Ishikawa (cell line): ENCODE data around the gene SLC16A8.
A peak's percentile ranks its signal among the peaks of the same experiment; 100 is the strongest.

Experiments used
- CEBPB ChIP-seq: IDR thresholded peaks from 2 replicates; pipeline ENCODE4 v1.6.1; 2012
- CREB1 ChIP-seq: IDR thresholded peaks from 2 replicates; pipeline ENCODE4 v1.6.1; 2012; ENCODE audit warnings: low read depth
- EGR1 ChIP-seq: IDR thresholded peaks from 2 replicates; pipeline ENCODE4 v1.6.1; 2012
- EP300 ChIP-seq: IDR thresholded peaks from 2 replicates; pipeline ENCODE4 v1.6.1; 2012; ENCODE audit warnings: borderline replicate concordance
- FOXM1 ChIP-seq: IDR thresholded peaks from 2 replicates; pipeline ENCODE4 v1.6.1; 2012; ENCODE audit warnings: low read depth, borderline replicate concordance
- MAX ChIP-seq: IDR thresholded peaks from 2 replicates; pipeline ENCODE4 v1.6.1; 2012
- NFIC ChIP-seq: IDR thresholded peaks from 2 replicates; pipeline ENCODE4 v1.6.1; 2012
- RAD21 ChIP-seq: IDR thresholded peaks from 2 replicates; pipeline ENCODE4 v1.6.1; 2012; ENCODE audit warnings: low read depth
- TAF1 ChIP-seq: IDR thresholded peaks from 2 replicates; pipeline ENCODE4 v1.6.1; 2012; ENCODE audit warnings: low read depth, mild to moderate bottlenecking
- TCF12 ChIP-seq: IDR thresholded peaks from 2 replicates; pipeline ENCODE4 v1.6.1; 2012; ENCODE audit warnings: low read depth
- TEAD4 ChIP-seq: IDR thresholded peaks from 2 replicates; pipeline ENCODE4 v1.6.1; 2012
- USF1 ChIP-seq: IDR thresholded peaks from 2 replicates; pipeline ENCODE4 v1.6.1; 2012
- YY1 ChIP-seq: IDR thresholded peaks from 2 replicates; pipeline ENCODE4 v1.6.1; 2012; ENCODE audit warnings: low read depth
- ZBTB7A ChIP-seq: IDR thresholded peaks from 2 replicates; pipeline ENCODE4 v1.6.1; 2012; ENCODE audit warnings: low read depth
- TF ChIP-seq, protein P1 (sequence below): IDR thresholded peaks from 2 replicates; pipeline ENCODE4 v1.6.1; 2012; ENCODE audit warnings: low read depth, mild to moderate bottlenecking

The SLC16A8 gene

GRCh38 chr22:38036392-38037062 is 47.5 kb downstream of the SLC16A8 start:
- TF ChIP-seq NFIC: no peak
- no peak for TF ChIP-seq YY1
- TF ChIP-seq CREB1: no peak
- TF ChIP-seq RAD21: no peak
- no peak for TF ChIP-seq EP300
- no peak for TF ChIP-seq EGR1
- no peak for TF ChIP-seq CEBPB
- no peak for TF ChIP-seq MAX
- TF ChIP-seq FOXM1: no peak

DNA sequence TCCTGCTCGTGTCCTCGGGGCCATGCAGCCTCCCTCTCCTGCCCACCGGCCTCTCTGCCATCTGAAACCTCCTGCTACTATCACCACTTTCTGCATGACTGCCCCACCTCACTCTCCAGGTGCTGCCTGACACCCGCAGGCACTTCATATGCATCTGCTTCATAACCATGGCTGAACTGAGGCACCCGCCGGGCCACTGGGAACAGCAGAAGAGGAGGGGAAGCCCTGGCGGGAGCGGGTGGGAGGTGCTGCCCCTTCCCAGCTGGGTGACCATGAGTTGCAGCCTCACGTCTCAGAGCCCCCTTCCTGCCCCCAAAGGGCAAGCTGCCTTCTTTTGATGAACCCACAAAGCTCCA is 48.5 kb downstream of the SLC16A8 start:
- no peak for TF ChIP-seq FOXM1
- TF ChIP-seq CREB1: no peak
- TF ChIP-seq MAX: no peak
- TF ChIP-seq RAD21: no peak

DNA sequence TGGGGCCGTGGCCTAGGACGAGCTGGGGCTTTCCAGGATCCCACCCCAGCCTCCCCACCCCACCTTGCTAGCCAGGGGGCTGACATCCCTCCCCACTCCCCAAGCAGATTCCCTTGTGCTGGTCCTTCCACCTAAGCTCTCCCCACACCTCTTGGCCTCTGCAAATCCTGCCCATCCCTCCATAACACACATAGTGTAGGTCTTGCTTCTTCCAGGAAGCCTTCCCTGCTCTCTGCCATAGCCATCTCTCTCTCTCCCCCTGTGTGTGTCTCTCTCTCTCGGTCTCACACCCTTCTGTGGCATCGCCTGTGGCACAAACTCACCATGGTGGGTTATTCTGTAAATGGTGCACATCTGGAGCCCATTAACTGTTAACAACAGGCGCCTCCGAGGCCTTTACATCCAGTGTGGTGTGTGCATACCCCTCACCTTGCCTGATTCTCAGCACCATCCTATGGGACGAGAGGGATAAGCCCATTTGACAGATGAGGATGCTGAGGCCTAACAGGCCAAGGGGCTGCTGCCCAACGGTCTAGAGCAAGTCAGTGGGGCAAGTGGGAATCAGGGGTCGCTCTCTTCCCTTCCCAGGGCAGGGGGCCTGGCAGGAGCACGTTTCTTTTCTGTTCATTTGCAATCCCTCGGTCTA is 49.0 kb downstream of the SLC16A8 start:
- TF ChIP-seq MAX (no peak), TCF12 (no peak), EGR1 (no peak), FOXM1 (no peak), NFIC (no peak), CEBPB (no peak), USF1 (no peak), TEAD4 (no peak), YY1 (no peak), ZBTB7A (no peak), EP300 (no peak), CREB1 (no peak), RAD21 (no peak), TAF1 (no peak)
- TF ChIP-seq, protein P1, sequence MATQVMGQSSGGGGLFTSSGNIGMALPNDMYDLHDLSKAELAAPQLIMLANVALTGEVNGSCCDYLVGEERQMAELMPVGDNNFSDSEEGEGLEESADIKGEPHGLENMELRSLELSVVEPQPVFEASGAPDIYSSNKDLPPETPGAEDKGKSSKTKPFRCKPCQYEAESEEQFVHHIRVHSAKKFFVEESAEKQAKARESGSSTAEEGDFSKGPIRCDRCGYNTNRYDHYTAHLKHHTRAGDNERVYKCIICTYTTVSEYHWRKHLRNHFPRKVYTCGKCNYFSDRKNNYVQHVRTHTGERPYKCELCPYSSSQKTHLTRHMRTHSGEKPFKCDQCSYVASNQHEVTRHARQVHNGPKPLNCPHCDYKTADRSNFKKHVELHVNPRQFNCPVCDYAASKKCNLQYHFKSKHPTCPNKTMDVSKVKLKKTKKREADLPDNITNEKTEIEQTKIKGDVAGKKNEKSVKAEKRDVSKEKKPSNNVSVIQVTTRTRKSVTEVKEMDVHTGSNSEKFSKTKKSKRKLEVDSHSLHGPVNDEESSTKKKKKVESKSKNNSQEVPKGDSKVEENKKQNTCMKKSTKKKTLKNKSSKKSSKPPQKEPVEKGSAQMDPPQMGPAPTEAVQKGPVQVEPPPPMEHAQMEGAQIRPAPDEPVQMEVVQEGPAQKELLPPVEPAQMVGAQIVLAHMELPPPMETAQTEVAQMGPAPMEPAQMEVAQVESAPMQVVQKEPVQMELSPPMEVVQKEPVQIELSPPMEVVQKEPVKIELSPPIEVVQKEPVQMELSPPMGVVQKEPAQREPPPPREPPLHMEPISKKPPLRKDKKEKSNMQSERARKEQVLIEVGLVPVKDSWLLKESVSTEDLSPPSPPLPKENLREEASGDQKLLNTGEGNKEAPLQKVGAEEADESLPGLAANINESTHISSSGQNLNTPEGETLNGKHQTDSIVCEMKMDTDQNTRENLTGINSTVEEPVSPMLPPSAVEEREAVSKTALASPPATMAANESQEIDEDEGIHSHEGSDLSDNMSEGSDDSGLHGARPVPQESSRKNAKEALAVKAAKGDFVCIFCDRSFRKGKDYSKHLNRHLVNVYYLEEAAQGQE: no peak

GRCh38 chr22:38034278-38034882 is 49.6 kb downstream of the SLC16A8 start:
- TF ChIP-seq TCF12: 0 out of 2 replicates have a peak, but pooled peaks have one; percentile 35
- TF ChIP-seq CEBPB: no peak
- no peak for TF ChIP-seq NFIC
- peak; percentile 44; the same call in 1 of the 2 replicates for TF ChIP-seq MAX
- TF ChIP-seq USF1: peak; percentile 73

GRCh38 chr22:38033522-38034277 is 50.3 kb downstream of the SLC16A8 start:
- TF ChIP-seq EP300 (no peak), CEBPB (no peak), NFIC (no peak), USF1 (no peak), ZBTB7A (no peak), TCF12 (no peak), YY1 (no peak), RAD21 (no peak), MAX (no peak), CREB1 (no peak), FOXM1 (no peak), TEAD4 (no peak)
- TF ChIP-seq, protein P1: no peak
